ENCODE measurements around the gene SLC40A1.

Gene SLC40A1

DNA sequence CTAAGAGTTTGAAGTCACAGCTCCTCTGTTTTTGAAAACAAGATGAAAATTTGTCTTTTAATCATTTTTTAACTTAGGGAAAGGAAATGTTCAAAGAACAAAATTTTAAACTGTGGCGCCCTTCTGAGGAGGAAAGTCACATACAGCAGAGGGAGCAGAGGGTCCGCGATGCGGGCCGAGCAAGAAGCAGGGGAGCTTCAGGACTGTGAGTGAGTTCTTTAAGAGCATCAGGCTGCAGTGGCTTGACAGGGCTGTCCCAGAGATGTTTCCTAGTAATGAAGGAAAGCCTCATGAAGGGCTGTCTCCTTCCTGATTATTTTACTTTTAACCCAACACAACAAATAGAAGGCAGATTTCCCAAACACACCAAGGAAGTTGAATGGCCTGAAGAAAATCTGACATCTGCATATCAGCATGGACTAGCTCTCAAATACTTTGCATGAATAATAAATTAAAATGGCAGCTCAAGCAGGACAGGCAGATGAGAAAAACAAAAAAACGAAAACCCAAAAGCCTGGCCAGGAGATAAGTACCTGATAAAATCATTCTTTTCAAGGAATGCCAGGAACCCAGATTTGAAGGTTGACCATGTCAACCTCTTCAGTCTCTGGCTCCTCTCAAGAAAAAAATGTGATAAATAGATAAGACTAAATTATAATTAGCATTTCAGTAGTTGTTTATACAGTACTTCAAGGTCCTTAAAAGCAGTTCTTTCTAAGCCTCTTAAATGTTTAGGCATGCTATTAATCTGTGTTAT lies 60.8 kb downstream of the SLC40A1 start:
- TF ChIP-seq, protein P1, sequence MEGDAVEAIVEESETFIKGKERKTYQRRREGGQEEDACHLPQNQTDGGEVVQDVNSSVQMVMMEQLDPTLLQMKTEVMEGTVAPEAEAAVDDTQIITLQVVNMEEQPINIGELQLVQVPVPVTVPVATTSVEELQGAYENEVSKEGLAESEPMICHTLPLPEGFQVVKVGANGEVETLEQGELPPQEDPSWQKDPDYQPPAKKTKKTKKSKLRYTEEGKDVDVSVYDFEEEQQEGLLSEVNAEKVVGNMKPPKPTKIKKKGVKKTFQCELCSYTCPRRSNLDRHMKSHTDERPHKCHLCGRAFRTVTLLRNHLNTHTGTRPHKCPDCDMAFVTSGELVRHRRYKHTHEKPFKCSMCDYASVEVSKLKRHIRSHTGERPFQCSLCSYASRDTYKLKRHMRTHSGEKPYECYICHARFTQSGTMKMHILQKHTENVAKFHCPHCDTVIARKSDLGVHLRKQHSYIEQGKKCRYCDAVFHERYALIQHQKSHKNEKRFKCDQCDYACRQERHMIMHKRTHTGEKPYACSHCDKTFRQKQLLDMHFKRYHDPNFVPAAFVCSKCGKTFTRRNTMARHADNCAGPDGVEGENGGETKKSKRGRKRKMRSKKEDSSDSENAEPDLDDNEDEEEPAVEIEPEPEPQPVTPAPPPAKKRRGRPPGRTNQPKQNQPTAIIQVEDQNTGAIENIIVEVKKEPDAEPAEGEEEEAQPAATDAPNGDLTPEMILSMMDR (conservative IDR thresholded peaks at IDR 0.05; ENCODE audit: control insufficient read depth, insufficient read depth, low read depth, low read length): no peak
- no peak for DNase-seq (ENCODE audit: low read depth)

DNA sequence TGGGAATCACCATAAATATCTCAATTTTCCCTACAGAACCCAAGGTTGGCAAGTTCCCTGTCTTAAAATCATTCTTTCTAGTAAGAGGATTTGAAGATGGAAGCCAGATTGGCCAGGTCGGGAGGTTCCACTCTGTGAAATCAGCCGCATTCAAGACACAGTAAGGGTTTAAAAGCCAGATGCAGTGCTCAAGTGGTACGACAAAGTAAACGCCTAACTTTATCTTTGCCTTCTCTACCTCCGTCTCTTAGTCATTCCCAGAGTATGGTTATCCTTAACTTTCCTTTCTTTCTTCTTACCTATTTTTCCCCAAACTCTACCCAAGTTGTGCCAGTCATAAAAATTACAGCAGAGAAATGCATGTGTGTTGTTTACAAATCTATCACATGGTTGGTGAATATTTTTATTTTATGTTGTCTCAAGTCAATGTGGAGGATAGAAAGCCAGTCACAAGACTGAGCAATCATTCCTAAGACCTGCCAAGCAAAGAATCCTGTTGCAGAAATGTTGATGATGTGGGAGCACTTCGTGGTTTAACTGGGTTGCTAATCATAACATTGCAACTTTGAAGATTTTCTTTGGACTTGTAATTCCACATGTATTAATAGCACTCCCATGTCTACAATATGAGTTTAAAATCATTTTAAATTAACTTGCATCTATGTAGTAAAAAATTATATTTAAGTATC lies 62.6 kb downstream of the SLC40A1 start:
- DNase-seq (ENCODE audit: low read depth): peak; percentile 30
- TF ChIP-seq, protein P1 (conservative IDR thresholded peaks at IDR 0.05; ENCODE audit: control insufficient read depth, insufficient read depth, low read depth, low read length): no peak
- H3K4me3 ChIP-seq (ENCODE audit: control insufficient read depth, low read depth, low read length): no peak overlapping the region

More for the DNA sequence above, 60.8 kb downstream of the SLC40A1 start:
- no peak overlapping the region for H3K4me3 ChIP-seq (ENCODE audit: control insufficient read depth, low read depth, low read length)

DNA sequence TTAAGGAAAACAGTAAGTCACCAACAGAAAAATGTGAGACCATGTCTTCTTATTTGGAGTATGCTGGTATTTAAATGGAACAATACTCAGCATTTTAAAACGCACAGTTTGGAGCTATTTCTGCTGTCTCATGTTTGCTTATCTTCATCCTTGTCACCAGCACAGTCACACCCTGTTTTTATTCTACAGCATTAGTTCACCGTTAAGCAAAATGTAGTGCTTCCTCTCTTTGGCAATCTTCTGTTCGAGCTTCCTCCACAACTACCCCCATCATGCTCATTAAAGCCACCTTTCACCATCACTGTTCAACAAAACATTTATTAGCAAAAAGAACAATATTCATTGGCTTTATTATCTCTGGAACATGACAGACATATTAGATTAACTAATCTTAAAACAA lies 64.0 kb downstream of the SLC40A1 start:
- no peak overlapping the region for H3K4me3 ChIP-seq (ENCODE audit: control insufficient read depth, low read depth, low read length)
- no peak for DNase-seq (ENCODE audit: low read depth)
- TF ChIP-seq, protein P1 (conservative IDR thresholded peaks at IDR 0.05; ENCODE audit: control insufficient read depth, insufficient read depth, low read depth, low read length): no peak

DNA sequence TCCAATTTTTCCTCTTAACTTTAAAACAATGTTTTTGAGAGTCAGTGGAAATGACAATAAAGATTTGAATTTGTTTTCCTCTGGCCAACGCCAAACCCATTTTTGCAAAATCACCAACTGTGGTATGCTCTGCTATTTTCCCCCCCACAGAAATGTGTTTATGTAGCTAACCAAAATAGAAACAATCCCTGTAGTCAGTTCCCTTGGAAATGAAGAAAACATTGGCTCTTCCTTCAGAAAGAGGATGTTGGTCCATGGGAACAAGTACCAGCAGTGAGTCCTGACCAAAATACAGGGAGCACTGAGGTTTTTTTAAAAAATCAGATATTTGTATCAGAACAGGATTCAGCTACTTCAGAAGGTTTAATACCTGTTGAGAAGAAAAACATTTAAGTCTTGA lies 65.3 kb downstream of the SLC40A1 start:
- H3K4me3 ChIP-seq (ENCODE audit: control insufficient read depth, low read depth, low read length): no peak overlapping the region
- TF ChIP-seq, protein P1 (conservative IDR thresholded peaks at IDR 0.05; ENCODE audit: control insufficient read depth, insufficient read depth, low read depth, low read length): no peak
- no peak for DNase-seq (ENCODE audit: low read depth)

DNA sequence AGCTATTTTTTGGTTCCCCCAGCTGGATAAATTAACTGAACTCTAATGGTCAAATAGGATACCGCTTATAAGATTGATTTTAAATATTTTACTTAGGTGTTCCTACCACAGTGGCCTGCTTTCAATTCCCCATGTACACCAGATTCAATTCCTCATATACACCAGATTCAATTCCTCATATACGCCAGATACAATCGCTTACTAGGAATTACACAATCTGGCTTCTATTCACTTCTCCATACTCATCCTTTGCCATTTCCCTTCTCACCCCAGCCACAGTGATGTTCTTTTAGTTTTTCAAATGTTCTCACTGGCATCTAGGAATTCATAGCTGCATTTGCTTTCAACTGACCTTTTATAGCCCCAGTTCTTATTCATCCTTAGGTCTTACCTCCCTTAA lies 66.5 kb downstream of the SLC40A1 start:
- DNase-seq (ENCODE audit: low read depth): no peak
- TF ChIP-seq, protein P1 (conservative IDR thresholded peaks at IDR 0.05; ENCODE audit: control insufficient read depth, insufficient read depth, low read depth, low read length): no peak
- no peak overlapping the region for H3K4me3 ChIP-seq (ENCODE audit: control insufficient read depth, low read depth, low read length)

DNA sequence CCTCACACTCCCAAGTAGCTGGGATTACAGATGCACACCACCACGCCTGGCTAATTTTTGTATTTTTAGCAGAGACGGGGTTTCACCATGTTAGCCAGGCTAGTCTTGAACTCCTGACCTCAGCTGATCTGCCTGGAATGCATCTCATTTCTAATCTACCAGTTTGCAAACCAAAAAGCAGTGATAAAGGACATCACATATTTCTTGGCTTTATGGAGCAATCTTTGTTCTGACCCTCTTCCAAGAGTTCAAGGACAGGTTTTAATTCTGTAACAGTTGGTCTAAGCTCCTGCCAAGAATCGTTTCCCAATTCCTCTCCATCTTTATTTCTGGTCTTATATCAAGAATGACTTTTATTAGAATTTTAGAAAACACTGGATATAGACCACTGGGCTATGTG lies 67.7 kb downstream of the SLC40A1 start:
- TF ChIP-seq, protein P1 (conservative IDR thresholded peaks at IDR 0.05; ENCODE audit: control insufficient read depth, insufficient read depth, low read depth, low read length): no peak
- H3K4me3 ChIP-seq (ENCODE audit: control insufficient read depth, low read depth, low read length): no peak overlapping the region
- no peak for DNase-seq (ENCODE audit: low read depth)
